H9 (cell line): ENCODE measurements around the gene RCAN2. TPM values are rescaled to one million over a fixed set of nuclear protein-coding genes. Genes with fewer than 3 reads are reported as not detected.

Source experiments
- DNase-seq: peaks from one replicate; pipeline ENCODE4 v3.0.0-alpha.2; 2017
- H2AFZ ChIP-seq: one replicate; pipeline ENCODE4 v1.6.1; 2013; ENCODE audit warnings: mild to moderate bottlenecking, low read length, control low read depth, moderate library complexity
- H2AK5ac ChIP-seq: 2 replicates; pipeline ENCODE4 v1.6.1; 2013; ENCODE audit warnings: low read length, control low read depth, mixed read lengths; ENCODE audit not compliant: insufficient read length
- H2BK120ac ChIP-seq: one replicate; pipeline ENCODE4 v1.6.1; 2013; ENCODE audit warnings: low read depth, mild to moderate bottlenecking, low read length, control low read depth, inconsistent platforms; ENCODE audit not compliant: poor library complexity, severe bottlenecking
- H2BK12ac ChIP-seq: 2 replicates; pipeline ENCODE4 v1.6.1; 2013; ENCODE audit warnings: low read length, control low read depth, mixed read lengths, low read depth; ENCODE audit not compliant: insufficient read length
- H2BK15ac ChIP-seq: 2 replicates; pipeline ENCODE4 v1.6.1; 2013; ENCODE audit warnings: low read depth, low read length, control low read depth
- H2BK20ac ChIP-seq: one replicate; pipeline ENCODE4 v1.6.1; 2013; ENCODE audit warnings: low read depth, mild to moderate bottlenecking, low read length, control low read depth, inconsistent platforms; ENCODE audit not compliant: poor library complexity, severe bottlenecking
- H2BK5ac ChIP-seq: 2 replicates; pipeline ENCODE4 v1.6.1; 2013; ENCODE audit warnings: low read length, control low read depth, mixed read lengths; ENCODE audit not compliant: insufficient read length
- H3K14ac ChIP-seq: 2 replicates; pipeline ENCODE4 v1.6.1; 2013; ENCODE audit warnings: low read length, control low read depth; ENCODE audit not compliant: insufficient read depth
- H3K18ac ChIP-seq: 2 replicates; pipeline ENCODE4 v1.6.1; 2013; ENCODE audit warnings: low read depth, mild to moderate bottlenecking, mixed read lengths, low read length, control low read depth; ENCODE audit not compliant: insufficient read length
- H3K23ac ChIP-seq: 2 replicates; pipeline ENCODE4 v1.6.1; 2013; ENCODE audit warnings: low read length, control low read depth, mixed read lengths, low read depth; ENCODE audit not compliant: insufficient read length
- H3K23me2 ChIP-seq: 2 replicates; pipeline ENCODE4 v1.6.1; 2013; ENCODE audit warnings: low read depth, mild to moderate bottlenecking, mixed read lengths, low read length, control low read depth; ENCODE audit not compliant: insufficient read length, poor library complexity, severe bottlenecking
- H3K27ac ChIP-seq: 2 replicates; pipeline ENCODE4 v1.5.1; 2013; ENCODE audit warnings: low read length, control low read depth, mixed read lengths, low read depth; ENCODE audit not compliant: insufficient read length
- H3K27me3 ChIP-seq: 2 replicates; pipeline ENCODE4 v1.6.1; 2013; ENCODE audit warnings: low read length, control low read depth, inconsistent platforms; ENCODE audit not compliant: insufficient read depth
- H3K4ac ChIP-seq: 2 replicates; pipeline ENCODE4 v1.6.1; 2013; ENCODE audit warnings: low read depth, mild to moderate bottlenecking, control low read depth, inconsistent platforms, low read length, moderate library complexity
- H3K4me1 ChIP-seq: 2 replicates; pipeline ENCODE4 v1.6.1; 2013; ENCODE audit warnings: low read length, control low read depth, inconsistent platforms; ENCODE audit not compliant: insufficient read depth
- H3K4me2 ChIP-seq: 2 replicates; pipeline ENCODE4 v1.6.1; 2013; ENCODE audit warnings: low read length, control low read depth, mixed read lengths; ENCODE audit not compliant: insufficient read length, insufficient read depth
- H3K56ac ChIP-seq: 2 replicates; pipeline ENCODE4 v1.6.1; 2013; ENCODE audit warnings: low read depth, mild to moderate bottlenecking, mixed read lengths, low read length, control low read depth; ENCODE audit not compliant: insufficient read length
- H3K79me1 ChIP-seq: 2 replicates; pipeline ENCODE4 v1.6.1; 2013; ENCODE audit warnings: low read depth, mild to moderate bottlenecking, moderate library complexity, low read length, control low read depth, inconsistent platforms; ENCODE audit not compliant: insufficient read depth, poor library complexity, severe bottlenecking
- H3K79me2 ChIP-seq: 2 replicates; pipeline ENCODE4 v1.6.1; 2013; ENCODE audit warnings: low read length, control low read depth, inconsistent platforms; ENCODE audit not compliant: insufficient read depth
- H3K9ac ChIP-seq: 2 replicates; pipeline ENCODE4 v1.6.1; 2013; ENCODE audit warnings: low read length, control low read depth, mixed read lengths; ENCODE audit not compliant: insufficient read length; ENCODE audit errors: extremely low read depth
- H3K9me3 ChIP-seq: one replicate; pipeline ENCODE4 v1.6.1; 2013; ENCODE audit warnings: low read depth, low read length, inconsistent platforms; ENCODE audit not compliant: control insufficient read depth
- H3T11ph ChIP-seq: one replicate; pipeline ENCODE4 v1.6.1; 2013; ENCODE audit warnings: mild to moderate bottlenecking, low read length, control low read depth, inconsistent platforms
- H4K20me1 ChIP-seq: one replicate; pipeline ENCODE4 v1.6.1; 2013; ENCODE audit not compliant: control insufficient read depth, insufficient read length, insufficient read depth
- H4K5ac ChIP-seq: 2 replicates; pipeline ENCODE4 v1.6.1; 2013; ENCODE audit warnings: low read depth, mild to moderate bottlenecking, mixed read lengths, low read length, control low read depth; ENCODE audit not compliant: insufficient read length
- H4K8ac ChIP-seq: replicated peaks from 2 replicates; pipeline ENCODE4 v1.6.1; 2013; ENCODE audit warnings: low read length, control low read depth, mixed read lengths, low read depth; ENCODE audit not compliant: insufficient read length
- H4K91ac ChIP-seq: 2 replicates; pipeline ENCODE4 v1.6.1; 2013; ENCODE audit warnings: low read depth, mild to moderate bottlenecking, moderate library complexity, mixed read lengths, low read length, control low read depth; ENCODE audit not compliant: insufficient read length
- H3K27ac Mint-ChIP-seq, 3 experiments: 2 replicates in 2 of 3; 3 replicates in 1 of 3; pipeline ENCODE4 v1.8.0; 2020 to 2021; ENCODE audit warnings: mixed read lengths in 3 of 3, mild to moderate bottlenecking in 1 of 3, moderate library complexity in 1 of 3
- H3K27me3 Mint-ChIP-seq: 2 replicates; pipeline ENCODE4 v1.8.0; 2021; ENCODE audit warnings: low read depth, mild to moderate bottlenecking, moderate library complexity, mixed read lengths
- H3K36me3 Mint-ChIP-seq, 3 experiments: 2 replicates in 2 of 3; 3 replicates in 1 of 3; pipeline ENCODE4 v1.8.0; 2020 to 2021; ENCODE audit warnings: low read depth in 3 of 3, mixed read lengths in 3 of 3; ENCODE audit not compliant: insufficient read depth in 1 of 3
- H3K4me1 Mint-ChIP-seq, 2 experiments: 2 replicates each; pipeline ENCODE4 v1.8.0; 2020; ENCODE audit warnings: mixed read lengths in 2 of 2
- H3K4me3 Mint-ChIP-seq, 2 experiments: 2 replicates in 1 of 2; 3 replicates in 1 of 2; pipeline ENCODE4 v1.8.0; 2020 to 2021; ENCODE audit warnings: mild to moderate bottlenecking in 2 of 2, mixed read lengths in 2 of 2, moderate library complexity in 1 of 2
- H3K9me3 Mint-ChIP-seq, 2 experiments: 2 replicates in 1 of 2; 3 replicates in 1 of 2; pipeline ENCODE4 v1.8.0; 2020; ENCODE audit warnings: mild to moderate bottlenecking in 2 of 2, mixed read lengths in 2 of 2, moderate library complexity in 1 of 2
- WGBS: extraction: QIAGEN DNeasy Blood & Tissue Kit; methylation state at CpG from one replicate; pipeline ENCODE4 v1.1.7; 2013; ENCODE audit warnings: missing lambda C conversion rate, low lambda C conversion rate, mixed read lengths; ENCODE audit not compliant: insufficient read length; ENCODE audit errors: extremely low coverage; 5-methylcytosine and 5-hydroxymethylcytosine counted together
- total RNA-seq: library from RNA; stranded (reverse); gene quantifications from 2 replicates; pipeline ENCODE4 v1.2.1, GENCODE V29; 2021
- TF ChIP-seq, protein P1 (sequence below): fragments of 200-600 bp; sonication (generic); conservative IDR thresholded peaks from 3 replicates; pipeline ENCODE4 v1.8.0; 2021; ENCODE audit warnings: antibody characterized with exemption, mild to moderate bottlenecking

RCAN2 gene
- total RNA-seq, 1 experiment from 2014 or later, result 3.0 TPM

GRCh38 chr6:46526607-46527006 is 35.4 kb upstream of the RCAN2 start:
- WGBS, result no CpG with 5 or more reads among the region's 2 CpGs
- H2AFZ ChIP-seq, result no peak overlapping the region
- TF ChIP-seq, protein P1, sequence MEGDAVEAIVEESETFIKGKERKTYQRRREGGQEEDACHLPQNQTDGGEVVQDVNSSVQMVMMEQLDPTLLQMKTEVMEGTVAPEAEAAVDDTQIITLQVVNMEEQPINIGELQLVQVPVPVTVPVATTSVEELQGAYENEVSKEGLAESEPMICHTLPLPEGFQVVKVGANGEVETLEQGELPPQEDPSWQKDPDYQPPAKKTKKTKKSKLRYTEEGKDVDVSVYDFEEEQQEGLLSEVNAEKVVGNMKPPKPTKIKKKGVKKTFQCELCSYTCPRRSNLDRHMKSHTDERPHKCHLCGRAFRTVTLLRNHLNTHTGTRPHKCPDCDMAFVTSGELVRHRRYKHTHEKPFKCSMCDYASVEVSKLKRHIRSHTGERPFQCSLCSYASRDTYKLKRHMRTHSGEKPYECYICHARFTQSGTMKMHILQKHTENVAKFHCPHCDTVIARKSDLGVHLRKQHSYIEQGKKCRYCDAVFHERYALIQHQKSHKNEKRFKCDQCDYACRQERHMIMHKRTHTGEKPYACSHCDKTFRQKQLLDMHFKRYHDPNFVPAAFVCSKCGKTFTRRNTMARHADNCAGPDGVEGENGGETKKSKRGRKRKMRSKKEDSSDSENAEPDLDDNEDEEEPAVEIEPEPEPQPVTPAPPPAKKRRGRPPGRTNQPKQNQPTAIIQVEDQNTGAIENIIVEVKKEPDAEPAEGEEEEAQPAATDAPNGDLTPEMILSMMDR, result no peak

More at GRCh38 chr6:46526607-46527006, 35.4 kb upstream of the RCAN2 start:
- H3K9me3 ChIP-seq, result no peaks in the 10 kb centered on the region
- H3K4ac ChIP-seq, result no peak overlapping the region
- H3K27ac ChIP-seq, result no peak overlapping the region
- H3K4me1 Mint-ChIP-seq, result peaks cover 16 to 24% of the 10 kb centered on the region in 2 experiments
- H2BK20ac ChIP-seq, result no peak overlapping the region
- no peak overlapping the region for H2AK5ac ChIP-seq
- no peak overlapping the region for H3K4me3 Mint-ChIP-seq
- DNase-seq, result no peak
- H3K4me2 ChIP-seq, result no peak overlapping the region
- H2BK120ac ChIP-seq, result no peak overlapping the region
- no peaks in the 10 kb centered on the region for H3K9me3 Mint-ChIP-seq
- H4K8ac ChIP-seq, result no peak overlapping the region
- H3K4me1 ChIP-seq, result peaks cover 4% of the 10 kb centered on the region; the same call in 1 of the 2 replicates
- no peak overlapping the region for H3K14ac ChIP-seq
- H2BK15ac ChIP-seq, result no peak overlapping the region
- no peaks in the 10 kb centered on the region for H3K79me2 ChIP-seq
- H4K91ac ChIP-seq, result no peak overlapping the region
- no peak overlapping the region for H2BK12ac ChIP-seq
- no peak overlapping the region for H3K18ac ChIP-seq
- H3K79me1 ChIP-seq, result no peaks in the 10 kb centered on the region
- no peaks in the 10 kb centered on the region for H4K20me1 ChIP-seq
- H3K27me3 Mint-ChIP-seq, result peaks cover 2% of the 10 kb centered on the region; the same call in 1 of the 2 replicates
- no peak overlapping the region for H4K5ac ChIP-seq
- H3K27me3 ChIP-seq, result no peaks in the 10 kb centered on the region
- H3K56ac ChIP-seq, result no peak overlapping the region
- no peaks in the 10 kb centered on the region for H3K23me2 ChIP-seq
- H3K23ac ChIP-seq, result no peak overlapping the region
- H3K9ac ChIP-seq, result no peak overlapping the region
- H3K36me3 Mint-ChIP-seq, result no peaks in the 10 kb centered on the region
- H3K27ac Mint-ChIP-seq, result peak overlapping the region in 1 of 3 experiments; percentile 3; a peak in 1 of 7 replicates
- no peak overlapping the region for H2BK5ac ChIP-seq
- H3T11ph ChIP-seq, result no peak overlapping the region
